CD4-positive, alpha-beta T cell treated with Interleukin-2 at 100 ng/mL for 4 hours (primary cell): ENCODE data around the gene MGME1.

Experiments
- DNase-seq: peaks from one replicate; pipeline ENCODE4 v3.0.0-alpha.2; 2020; ENCODE audit warnings: low spot score

Gene MGME1

DNA sequence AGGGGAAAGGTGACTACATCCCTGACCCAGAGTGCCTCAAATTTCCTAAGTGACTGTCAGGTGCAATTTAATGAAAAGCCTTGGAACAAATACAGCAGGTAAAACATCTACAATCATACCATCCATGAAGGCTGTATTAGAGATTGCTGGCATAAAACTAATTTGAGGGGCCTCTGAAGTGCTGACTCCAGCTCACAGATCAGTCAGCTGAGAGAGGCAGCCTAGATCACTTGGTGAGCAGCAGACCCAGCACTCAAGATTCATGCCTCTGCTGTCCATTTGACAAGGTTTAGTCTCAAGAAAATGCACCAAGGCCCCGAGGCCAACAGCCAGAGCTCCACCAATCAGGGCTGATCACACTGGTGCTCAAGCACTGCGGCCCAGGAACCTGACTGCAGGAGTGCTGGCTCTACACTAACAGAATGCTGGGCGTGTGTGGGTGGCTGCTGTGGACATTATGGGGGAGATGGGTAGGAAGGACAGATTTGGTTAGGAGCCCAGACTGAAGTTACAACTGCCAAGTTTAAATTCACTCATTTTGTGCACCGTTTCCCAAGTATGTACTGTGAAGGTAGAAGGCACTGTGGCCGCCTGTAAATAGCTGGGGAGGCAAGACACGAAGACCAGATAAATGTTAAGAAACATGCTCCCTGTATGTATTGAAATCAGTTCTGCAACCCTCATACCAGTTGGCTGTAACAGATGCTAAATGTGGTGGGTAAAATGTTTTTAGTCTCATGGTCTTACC, 28.4 kb upstream of the MGME1 start:
- no peak for DNase-seq

DNA sequence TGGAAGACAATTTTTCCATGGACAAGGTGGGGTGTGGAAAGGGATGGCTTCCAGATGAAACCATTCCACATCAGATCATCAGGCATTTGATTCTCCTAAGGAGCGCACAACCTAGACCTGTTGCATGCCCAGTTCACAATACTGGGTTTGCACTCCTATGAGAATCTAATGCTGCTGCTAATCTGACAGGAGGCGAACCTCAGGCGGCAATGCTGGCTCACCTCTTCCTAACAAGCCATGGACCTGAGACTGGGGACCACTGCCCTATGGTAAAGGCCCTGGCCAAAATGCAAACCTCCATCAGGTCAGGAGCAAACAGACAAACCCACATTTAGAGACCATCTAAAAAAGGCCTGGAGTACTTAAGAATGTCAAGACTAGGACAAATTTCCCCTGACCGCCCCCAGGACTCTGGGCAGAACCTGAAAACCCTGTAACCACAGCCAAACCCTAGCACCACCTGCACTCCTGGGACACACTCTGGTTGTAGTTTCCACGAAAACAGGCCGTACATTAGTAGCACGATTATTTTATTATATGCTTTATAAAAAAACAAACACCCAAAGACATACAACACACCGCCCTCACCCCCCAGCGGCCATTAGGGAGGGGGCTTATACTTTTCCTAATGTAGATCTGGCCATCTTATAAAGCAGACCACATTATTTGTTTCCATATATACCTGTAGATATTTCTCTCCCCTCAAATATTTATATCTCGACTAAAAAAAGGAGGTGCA, 27.6 kb upstream of the MGME1 start:
- DNase-seq = no peak

DNA sequence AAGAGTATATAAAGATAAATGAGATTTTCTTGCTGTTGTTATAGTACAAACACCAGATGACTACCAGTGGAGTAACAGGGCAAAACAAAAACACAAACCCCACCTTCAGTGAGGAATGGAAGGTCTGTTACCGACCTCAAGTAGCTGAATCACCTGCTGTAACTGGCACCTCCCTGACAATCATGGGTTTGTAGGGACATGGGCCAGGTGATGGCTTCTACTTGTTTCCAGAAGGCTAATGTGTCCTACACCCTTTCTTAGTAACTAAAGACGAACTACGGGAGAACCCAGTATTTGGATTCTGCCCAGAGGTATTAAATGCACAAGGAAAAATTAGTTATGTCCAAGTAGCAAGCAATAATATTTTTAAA, 27.0 kb upstream of the MGME1 start:
- DNase-seq = no peak

DNA sequence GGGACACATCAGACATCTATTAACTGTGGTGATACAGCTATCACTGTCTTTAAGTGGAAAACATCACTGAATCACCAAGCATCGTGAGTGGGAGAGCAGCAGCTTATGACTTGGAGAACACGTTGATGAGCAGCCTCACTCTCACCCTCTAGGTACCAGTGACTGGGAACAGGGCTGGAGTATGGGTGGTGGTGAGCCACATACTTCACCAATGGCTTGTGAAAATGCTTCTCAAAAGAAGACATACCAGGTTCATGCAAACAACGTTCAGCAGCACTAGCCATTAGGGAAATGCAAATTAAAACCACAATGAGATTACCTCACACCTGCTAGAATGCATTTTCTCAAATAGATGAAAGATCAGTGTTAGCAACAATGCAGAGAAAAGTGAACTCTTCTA, 25.5 kb upstream of the MGME1 start:
- DNase-seq = no peak

GRCh38 chr20:17944854-17945474, 23.9 kb upstream of the MGME1 start:
- no peak for DNase-seq

GRCh38 chr20:17946040-17946439, 22.8 kb upstream of the MGME1 start:
- DNase-seq = no peak

GRCh38 chr20:17946572-17947473, 22.0 kb upstream of the MGME1 start:
- DNase-seq = no peak

- DNase-seq = no peak
Measured at GRCh38 chr20:17947474-17947815, 21.4 kb upstream of the MGME1 start.

GRCh38 chr20:17948442-17948841, 20.4 kb upstream of the MGME1 start:
- no peak for DNase-seq

GRCh38 chr20:17949899-17950298, 18.9 kb upstream of the MGME1 start:
- DNase-seq = no peak

GRCh38 chr20:17950670-17951069, 18.1 kb upstream of the MGME1 start:
- no peak for DNase-seq

DNA sequence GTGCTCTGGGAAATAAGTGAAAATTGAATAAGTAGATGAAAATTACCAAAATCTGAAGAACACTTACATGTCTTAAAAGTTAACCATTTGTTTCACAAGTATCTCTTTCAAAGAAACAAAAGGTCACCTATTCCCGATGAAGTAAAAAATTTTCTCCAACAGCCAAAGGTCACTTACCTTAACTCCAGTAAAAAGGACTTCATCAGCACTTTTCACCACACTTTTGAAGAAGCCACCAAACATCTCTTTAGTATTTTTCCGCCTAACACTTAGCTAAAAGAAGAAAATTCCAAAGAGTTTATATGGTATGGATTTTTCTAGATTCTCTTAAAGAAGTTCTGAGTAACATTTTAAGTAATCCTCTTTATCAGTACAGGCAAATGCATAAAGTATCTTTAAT, 17.5 kb upstream of the MGME1 start:
- no peak for DNase-seq

DNA sequence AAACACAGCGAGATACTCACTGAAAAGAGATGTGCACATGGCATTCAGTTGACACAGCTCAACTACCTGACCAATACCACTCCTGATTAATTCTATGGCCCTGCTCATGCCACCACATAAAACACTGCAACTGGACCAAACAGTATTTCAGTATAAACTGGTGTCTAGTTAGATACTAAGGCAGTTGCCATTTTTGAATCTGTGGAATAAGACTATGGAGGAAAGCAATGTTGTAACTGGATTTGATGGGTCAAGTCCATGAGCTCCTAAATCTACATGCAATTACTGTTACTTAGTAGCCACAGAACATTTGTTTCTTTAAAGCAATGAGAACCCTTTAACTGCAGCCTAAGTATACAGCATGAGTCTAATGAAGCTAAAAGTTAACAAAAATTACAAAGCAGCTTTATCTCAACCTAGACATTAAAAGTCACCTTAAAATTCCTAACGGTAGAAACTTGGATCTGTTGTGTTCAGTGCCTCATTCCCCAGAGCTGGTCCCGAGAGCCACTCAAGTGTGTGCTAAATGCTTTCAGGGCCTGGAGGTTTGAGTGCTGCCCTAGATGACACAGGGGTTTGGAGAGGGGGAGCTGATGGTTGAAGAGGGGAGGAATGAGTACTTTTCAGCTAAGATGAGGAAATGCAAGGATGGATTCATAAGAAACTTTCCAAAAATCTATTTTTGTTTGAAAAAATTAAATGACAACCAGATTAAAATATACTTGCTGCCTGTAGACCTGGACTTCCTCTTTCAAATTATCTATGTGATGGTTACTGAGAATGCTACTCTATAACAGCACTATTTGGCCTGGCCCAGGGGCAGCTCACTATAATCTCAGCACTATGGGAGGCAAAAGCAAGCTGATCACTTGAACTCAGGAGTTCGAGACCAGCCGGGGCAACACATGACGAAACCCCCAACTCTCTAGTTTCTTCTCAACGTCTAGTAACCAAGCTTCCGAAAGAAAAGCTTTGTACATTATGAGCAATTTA, 15.8 kb upstream of the MGME1 start:
- DNase-seq = no peak

GRCh38 chr20:17953935-17954334, 14.9 kb upstream of the MGME1 start:
- DNase-seq = no peak

DNA sequence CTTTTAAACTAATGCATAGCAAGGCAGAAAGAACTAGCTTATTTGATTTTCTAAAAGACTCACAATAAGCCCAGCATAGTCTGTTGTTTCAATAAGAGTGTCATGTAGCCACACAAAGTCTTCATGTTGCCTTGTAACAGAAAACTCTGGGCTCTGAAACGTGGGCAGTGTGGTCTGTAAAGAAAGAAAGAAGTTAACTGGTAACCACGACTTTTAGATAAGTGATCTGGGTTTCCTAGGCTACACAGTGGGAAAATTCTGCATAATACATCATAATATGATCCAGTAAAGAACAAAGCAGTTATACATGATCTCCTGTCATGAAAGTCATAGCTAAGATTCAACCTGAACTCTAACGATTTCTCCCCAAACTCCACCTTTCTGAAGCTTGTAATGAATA, 13.5 kb upstream of the MGME1 start:
- DNase-seq = no peak

- no peak for DNase-seq
Measured at GRCh38 chr20:17956099-17956685, 12.6 kb upstream of the MGME1 start.

DNA sequence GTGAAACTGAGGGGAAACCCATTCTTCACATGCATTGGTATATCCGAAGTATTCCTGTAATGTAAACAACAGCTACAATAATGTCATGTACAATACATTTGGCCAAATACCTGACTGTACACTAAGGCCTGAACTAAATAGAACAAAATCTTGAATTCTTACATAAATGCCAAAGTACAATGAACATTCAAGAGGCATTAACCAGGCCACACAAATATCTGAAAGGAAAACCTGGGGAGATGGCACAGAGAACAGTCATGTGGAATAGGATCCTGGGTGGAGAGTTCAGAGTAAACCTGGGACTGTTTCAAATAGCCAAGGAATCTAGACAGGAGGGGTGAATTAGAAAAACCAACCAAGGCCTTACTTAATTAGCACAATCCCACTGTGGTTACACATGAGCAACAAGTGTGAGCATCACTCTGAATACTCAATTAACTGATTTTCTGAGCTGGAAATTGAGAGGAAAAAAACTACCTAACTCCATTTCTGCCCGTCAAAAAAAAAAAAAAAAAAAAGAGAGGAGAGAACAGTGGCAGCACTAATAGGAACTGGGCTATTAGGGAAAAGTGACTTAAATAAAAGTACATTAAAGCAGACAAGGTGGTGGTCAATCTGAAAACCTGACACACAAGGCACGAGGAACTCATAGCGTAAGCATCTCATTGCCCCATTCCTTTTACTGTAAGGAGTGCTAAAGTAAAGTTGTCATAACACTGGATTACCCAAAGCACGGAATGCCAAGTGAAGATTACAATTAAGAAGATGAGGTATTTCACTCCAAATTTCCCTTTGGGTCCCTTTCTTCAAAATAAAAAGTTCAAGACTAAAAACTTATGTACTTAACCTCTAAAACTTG, 11.1 kb upstream of the MGME1 start:
- DNase-seq = no peak

DNA sequence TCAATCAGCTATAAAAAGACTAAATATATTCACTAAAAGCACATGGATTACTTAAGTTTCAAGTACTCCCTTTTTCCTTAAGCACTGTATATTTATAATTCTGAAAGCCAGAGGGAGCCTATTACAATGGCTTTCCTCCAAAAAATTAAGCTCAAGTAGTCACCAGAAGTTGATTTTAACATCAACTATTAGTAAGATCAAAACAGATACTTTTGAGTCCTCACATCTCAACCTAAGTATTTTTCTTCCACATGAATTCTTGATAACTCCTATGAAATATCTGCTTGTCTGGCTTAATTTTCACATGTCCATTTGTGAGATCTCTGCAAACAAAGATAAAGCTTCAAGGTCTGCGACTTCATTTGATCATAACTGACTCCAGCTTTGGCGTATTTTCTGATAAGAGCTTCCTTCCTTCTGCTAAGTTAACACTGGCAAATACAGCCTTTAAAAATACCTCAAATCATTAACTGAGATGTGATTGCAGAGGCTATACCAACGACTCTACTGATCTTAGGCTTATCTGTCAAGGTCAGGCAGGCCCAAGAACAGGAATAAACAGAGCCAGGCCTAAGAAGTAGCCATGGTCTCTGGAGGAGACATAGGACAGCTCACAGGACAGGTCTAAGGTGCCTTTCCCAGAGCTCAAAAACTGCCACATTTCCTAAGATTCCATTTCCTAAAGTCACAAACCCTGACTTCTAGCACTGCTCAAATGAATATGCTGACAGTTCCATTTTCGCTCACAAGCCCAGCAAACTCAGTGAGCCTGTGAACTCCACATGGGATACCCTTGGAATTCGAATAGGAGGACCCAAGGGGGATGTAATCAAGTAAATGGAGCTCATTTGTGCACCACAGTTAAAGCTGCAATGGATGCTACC, 10.2 kb upstream of the MGME1 start:
- DNase-seq = no peak

DNA sequence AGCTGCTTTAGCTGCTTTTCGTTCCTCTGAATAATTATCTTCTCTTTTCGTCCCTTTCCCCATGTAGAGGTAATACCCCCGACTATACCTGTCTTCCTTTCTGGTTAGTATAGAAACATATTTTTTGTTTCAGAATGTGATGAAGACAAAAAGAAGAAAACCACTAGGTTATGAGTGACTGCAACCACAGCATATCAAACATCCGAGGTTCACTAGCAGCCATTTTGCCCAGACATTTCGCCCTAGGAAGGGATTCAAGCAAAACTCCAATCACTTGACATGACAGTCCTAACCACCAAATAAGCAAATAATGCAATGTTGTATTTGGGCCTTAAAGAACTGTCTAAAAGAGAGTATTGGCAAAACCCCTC, 9.6 kb upstream of the MGME1 start:
- DNase-seq = no peak
